GM12872 (cell line): ENCODE measurements around the gene MTARC2.

ENCODE experiments used
- TF ChIP-seq, protein P1 (sequence below): IDR thresholded peaks from 3 replicates; pipeline ENCODE4 v1.5.1; 2011; ENCODE audit warnings: low read depth, mild to moderate bottlenecking, low read length, moderate library complexity; ENCODE audit not compliant: insufficient read depth

MTARC2 gene

GRCh38 chr1:220786337-220787068, 38.4 kb downstream of the MTARC2 start, which contains the start of gene MTARC1:
TSS of gene MTARC1 (plus strand) at chr1:220786913. CDS start at chr1:220786945, 32 bp downstream.
- TF ChIP-seq, protein P1, sequence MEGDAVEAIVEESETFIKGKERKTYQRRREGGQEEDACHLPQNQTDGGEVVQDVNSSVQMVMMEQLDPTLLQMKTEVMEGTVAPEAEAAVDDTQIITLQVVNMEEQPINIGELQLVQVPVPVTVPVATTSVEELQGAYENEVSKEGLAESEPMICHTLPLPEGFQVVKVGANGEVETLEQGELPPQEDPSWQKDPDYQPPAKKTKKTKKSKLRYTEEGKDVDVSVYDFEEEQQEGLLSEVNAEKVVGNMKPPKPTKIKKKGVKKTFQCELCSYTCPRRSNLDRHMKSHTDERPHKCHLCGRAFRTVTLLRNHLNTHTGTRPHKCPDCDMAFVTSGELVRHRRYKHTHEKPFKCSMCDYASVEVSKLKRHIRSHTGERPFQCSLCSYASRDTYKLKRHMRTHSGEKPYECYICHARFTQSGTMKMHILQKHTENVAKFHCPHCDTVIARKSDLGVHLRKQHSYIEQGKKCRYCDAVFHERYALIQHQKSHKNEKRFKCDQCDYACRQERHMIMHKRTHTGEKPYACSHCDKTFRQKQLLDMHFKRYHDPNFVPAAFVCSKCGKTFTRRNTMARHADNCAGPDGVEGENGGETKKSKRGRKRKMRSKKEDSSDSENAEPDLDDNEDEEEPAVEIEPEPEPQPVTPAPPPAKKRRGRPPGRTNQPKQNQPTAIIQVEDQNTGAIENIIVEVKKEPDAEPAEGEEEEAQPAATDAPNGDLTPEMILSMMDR, result no peak

- TF ChIP-seq, protein P1, result no peak
Measured at GRCh38 chr1:220787069-220787619, 39.0 kb downstream of the MTARC2 start.

DNA sequence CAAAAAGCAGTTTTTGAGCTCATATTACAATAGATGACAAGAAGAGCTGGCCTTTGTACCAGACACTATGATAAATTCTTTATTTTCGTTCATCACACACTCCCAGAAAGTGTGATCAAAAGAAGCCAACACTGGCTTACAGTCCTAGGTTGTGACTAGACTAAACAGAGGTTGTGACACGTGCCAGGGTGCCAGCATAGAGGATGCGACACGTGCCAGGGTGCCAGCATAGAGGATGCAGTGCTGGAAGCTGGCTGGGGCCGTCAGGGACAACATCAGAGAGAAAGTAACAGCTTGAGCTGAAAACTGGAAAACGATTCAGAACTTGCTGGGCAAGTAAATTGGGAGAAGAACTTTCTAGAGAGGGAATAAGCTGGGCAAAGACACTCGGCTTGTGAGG, 40.8 kb downstream of the MTARC2 start:
- TF ChIP-seq, protein P1, result no peak

DNA sequence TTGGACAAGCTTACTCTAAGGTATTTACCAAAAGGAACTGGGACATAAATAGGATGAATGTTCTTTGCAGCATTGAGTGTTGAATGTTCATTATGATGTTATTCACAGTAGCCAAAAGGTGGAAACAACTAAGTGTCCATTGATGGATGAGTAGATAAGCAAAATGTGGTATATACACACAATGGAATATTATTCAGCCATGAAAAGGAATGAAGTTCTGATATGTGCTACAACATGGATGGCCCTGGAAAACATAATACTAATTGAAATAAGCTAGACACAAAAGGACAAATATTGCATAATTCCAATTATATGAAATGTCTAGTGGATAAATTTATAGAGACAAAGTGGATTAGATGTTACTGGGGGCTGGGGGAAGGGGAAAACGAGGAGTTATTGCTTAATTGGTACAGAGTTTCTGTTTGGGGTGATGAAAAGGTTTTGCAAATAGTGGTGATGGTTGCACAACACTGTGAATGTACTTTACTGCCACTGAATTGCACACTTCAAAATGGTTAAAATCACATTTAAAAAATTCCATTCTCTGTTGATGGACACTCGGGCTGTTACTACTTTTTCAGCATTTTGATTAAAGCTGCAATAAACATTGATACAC, 41.5 kb downstream of the MTARC2 start:
- TF ChIP-seq, protein P1, result no peak

- TF ChIP-seq, protein P1, result no peak
Measured at GRCh38 chr1:220791285-220791684, 43.2 kb downstream of the MTARC2 start.

- TF ChIP-seq, protein P1, result no peak
Measured at GRCh38 chr1:220791956-220792355, 43.8 kb downstream of the MTARC2 start.

DNA sequence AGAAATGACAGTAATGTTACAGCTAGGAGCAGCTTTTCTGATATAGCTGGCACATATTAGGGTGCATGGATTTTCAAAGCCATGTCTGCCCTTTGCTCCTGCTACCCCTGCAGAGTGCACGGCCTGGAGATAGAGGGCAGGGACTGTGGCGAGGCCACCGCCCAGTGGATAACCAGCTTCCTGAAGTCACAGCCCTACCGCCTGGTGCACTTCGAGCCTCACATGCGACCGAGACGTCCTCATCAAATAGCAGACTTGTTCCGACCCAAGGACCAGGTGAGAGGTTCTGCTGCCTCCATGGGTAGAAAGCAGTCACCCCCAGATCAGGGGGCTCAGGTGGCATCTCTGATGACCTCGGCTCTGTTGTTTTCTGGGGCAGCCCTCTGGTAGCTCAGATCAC, 48.4 kb downstream of the MTARC2 start:
- TF ChIP-seq, protein P1, result no peak
